HG02852 (cell line): ENCODE results near the gene STUM.

Experiments used
- ATAC-seq: cut with Tn5 transposase; IDR thresholded peaks from one replicate; pipeline ENCODE4 v1.9.1; 2021; ENCODE audit warnings: mild to moderate bottlenecking, moderate library complexity; ENCODE audit not compliant: unreplicated experiment

STUM gene

DNA sequence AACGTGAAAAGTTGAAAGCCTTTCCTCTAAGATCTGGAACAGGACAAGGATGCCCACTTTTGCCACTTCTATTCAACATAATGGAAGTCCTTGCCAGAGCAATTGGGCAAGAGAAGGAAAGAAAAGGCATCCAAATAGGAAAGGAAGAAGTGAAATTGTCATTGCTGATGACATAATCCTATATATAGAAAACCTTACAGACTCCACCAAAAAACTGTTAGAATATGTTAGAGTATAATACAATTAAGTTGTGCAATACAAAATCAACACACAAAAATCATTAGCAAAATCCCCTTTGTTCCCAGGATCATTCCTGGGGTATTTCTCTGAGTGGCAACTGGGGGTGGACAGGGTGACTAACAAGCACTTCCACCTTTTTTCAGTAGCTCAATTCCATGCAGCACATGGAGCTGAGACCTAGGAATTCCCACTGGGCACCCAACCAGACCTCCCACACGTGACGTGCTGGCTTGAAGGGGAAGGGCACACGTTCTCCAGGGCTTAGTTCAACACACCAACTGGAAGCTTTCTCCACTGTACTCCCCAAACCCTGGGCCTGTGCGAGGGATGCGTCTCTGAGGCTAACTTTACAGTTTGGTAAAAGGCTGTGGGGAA is 9.6 kb downstream of the STUM start:
- ATAC-seq, result no peak

DNA sequence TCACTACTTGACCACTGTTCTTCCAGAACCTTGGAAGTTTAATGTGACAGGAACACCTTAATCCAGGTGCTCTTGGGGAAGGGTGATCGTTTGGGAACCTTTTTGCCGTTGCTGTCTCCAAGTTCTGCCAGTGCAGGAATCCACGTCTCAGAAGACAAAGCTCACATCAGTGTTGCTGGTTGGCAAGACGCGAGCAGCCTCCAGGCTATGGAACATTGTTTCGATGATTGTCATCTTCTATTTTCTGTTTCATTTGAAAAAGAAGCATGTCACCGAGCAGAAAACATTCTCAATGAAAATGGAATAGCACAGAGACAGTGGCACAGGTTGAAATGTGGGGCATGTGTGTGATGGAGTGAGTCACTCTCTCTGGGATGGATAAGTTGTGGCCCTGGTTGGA is 11.7 kb downstream of the STUM start:
- no peak for ATAC-seq

DNA sequence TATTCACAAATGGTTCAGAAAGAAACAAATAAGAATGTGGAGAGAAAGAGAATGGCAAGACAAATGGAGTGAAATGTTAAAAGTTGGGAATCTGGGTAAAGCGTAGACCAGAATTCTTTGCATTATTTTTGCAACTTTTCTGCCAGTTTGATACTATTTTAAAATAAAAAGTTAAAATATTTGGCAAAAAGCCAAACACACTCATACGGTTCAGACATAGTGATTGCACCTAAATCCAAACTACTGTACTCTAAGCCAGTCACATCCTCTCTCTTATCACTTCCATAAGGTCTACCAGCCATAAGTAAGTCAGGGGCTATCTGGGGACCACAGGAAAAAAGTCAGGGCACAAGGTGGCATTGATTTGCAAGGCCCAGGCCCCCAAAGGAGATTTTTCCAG is 14.4 kb downstream of the STUM start:
- ATAC-seq, result no peak

DNA sequence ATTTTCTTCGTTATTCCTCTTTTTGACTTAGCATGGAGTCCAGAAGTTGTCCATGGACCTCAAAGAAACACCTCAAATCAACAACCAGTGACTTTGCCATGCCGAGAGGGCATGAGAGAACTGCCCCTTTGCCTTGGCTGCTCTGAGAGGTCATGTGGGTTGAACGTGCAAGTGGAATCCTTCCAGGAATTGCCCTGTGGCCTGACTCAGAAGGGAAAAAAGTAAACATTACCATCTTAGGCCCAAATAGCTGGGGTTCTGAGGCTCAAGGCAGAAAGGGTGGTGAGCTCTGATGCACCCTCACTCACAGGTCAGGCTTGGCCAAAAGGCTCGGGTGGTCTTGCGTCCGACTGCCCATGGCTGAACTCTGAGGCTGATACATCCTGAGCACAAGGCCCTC is 15.1 kb downstream of the STUM start:
- ATAC-seq, result no peak

- no peak for ATAC-seq
These were observed 16.9 kb downstream of the STUM start for GRCh38 chr1:226565476-226565875.

DNA sequence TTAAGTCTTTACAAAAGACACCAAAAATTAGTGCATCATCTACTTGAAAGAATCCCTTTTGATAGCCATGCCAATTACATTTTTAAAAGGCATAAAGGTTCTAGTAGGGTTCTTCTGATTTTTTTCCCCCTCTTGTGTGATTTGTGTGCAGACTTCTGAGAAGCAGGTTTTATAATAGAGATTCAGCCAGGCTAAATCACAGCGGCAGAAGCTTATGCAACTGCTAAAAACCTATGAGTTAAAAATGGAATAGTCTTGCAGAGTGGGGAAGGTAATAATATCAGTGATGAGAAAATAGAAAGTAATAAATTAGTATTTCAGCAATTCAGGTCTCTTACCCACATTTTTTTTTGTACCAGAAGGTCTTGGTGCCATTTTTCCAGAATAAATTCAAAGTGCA is 17.7 kb downstream of the STUM start:
- no peak for ATAC-seq

- no peak for ATAC-seq
These were observed 18.2 kb downstream of the STUM start for GRCh38 chr1:226566760-226567159.

- no peak for ATAC-seq
These were observed 19.7 kb downstream of the STUM start for GRCh38 chr1:226568077-226568831.

- ATAC-seq, result no peak
These were observed 20.6 kb downstream of the STUM start for GRCh38 chr1:226568975-226569741.

DNA sequence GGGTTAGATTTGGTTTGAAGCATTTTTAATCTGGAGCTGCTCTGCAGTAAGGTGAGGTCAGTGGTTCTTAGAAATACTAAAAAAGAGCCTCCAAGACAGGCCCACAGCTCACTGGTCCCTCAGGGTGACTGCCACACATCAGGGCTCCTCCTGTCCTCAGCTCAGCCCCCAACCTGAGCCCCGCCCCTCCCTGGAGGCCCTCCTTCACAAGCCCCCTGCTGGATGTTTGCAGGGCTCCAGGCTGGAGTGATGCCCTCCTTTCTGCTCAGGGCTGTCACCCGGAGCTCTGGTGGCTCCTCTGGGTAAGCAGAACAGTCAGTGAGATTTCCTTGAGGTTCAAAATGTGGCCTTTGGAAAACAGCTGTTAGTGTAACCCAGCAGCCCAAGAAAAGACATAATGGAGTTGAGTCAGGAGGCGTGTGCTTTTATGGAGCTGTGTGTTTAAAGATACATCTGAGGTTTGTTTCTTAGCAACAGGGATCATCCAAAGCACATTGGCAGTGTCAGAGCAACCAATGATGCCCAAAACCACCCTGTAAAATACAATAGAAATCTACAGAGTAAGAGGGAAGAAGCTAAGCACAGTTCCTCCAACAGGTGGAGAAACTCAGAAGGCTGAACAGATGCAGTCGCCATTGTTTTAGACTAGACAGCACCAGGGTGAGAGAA is 21.4 kb downstream of the STUM start:
- ATAC-seq, result no peak

DNA sequence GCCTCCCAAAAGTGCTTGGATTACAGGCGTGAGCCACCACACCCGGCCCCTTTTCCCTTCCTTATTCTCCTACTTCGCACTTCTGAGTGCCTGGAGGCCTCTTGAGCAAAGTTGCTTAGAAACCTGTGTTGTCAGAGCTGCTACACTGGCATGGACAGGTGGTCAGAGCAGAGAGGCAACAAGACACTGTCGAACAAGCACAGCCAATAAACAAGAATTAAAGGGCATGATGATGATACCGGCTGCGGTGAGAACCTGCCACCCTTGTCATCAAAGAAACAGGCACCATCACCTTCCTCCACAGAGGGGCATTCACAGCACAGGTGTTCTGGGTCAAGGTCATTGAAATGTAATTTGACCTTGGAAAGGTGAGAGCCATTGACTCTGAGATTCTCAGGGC is 23.3 kb downstream of the STUM start:
- no peak for ATAC-seq

GRCh38 chr1:226572325-226572726 is 23.8 kb downstream of the STUM start:
- no peak for ATAC-seq

GRCh38 chr1:226574044-226574443 is 25.5 kb downstream of the STUM start:
- ATAC-seq, result no peak

DNA sequence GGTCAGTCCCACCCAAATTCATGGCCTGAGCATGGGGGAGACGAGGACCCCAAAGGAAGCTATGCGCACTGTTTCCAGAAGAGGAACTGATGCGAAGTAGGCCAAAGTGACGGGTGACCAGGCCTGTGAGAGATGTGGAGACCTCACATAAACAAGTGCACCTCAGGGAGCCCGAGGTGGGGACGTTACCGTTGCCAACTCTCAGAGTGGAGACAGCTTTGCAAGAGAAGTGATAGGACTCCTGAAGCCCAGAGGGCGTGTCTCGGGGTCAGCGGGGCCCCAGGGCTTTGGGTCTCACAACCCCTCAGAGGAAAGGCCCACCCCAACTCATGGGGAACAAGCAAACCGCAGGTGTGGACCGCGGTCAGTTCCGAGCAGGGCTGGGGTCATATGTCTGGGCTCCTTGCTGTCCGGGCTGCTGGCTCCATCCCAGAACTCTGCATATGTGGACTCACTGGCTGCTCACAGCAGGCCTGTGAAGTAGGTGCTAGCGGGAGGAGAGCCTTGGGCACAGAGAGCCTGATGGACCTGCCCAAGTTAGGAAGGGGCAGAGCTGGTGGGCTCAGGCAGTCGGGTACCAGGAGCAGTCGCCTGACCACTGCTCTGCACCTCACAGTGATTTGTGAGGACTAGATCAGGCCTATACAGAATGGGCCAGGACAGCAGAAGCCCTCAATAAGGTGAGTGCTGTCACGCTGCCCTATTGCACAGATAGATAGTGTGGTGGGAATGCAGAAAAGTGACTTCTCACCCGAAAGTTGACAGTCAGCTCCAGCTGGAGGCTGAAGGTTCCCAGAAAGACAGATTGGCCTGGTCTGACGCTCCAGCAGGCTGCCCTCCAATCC is 26.2 kb downstream of the STUM start:
- no peak for ATAC-seq

- no peak for ATAC-seq
These were observed 26.8 kb downstream of the STUM start for GRCh38 chr1:226575436-226575720.

DNA sequence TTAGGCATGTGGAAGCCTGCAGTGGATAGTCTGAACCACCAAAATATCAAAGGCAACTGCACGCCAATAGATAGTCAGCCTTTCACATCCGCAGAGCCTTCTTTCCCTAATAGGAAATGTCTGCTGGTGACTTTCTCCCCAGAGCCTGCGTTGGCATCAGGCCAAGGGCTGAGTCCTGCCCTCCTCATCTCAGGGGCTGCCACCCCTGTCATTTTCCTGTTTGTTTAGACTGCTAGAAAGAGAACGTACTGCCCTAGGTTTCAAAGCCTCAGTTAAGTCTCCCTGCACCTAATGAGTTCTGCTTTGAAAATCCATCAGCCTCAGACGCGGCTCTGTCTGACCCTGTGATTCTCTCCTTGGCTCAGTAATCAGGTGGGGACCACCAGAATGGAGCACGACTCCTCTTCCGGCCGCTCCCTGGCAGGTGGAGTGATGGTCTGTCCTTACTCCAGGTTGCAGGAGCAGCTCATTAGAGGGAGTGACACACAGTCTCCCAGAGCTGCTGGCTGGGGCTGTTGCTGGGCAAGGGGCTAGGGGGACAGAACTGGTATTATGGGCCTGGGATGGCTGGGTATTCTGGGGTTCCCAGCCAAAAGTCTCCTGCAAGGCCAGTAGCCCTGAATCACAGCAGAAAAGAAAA is 27.3 kb downstream of the STUM start:
- ATAC-seq, result no peak

GRCh38 chr1:226576601-226577000 is 28.0 kb downstream of the STUM start:
- ATAC-seq, result no peak

DNA sequence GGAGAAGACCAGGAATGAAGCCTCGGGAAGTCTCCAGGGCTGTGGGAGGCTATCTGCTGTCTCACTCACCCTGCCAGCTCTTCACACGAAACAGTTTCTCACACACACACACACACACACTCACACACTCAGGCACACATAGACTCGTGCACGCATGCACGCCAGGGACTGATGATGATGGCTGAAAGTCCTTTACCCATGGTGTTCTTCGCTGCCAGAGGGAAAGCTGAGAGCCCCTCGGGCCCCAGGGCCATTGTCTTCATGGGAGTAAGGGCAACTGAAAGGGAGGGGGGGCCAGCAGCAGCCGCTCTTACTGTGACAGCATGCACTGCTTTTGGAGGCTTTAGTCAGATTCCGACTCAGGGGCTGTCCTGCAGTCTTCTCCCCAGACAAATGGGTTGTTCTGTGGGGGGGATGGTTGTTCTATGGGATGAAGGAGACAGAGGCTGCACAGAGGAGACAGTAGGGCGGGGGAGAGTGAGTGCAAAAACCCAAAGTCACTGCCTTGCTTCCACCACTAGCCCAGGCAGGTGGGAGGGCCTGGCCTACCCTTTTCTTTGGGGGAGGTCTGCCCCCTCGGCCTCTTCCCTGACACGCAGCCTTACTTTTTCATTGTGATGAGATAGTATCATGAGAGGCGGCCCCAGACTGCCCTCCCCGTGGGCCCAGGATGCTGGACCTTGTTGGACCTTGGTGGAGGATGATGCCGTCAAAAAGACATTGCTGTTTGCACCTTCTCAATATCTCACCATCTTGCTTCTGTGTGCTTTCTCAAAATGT is 29.0 kb downstream of the STUM start:
- ATAC-seq, result no peak

DNA sequence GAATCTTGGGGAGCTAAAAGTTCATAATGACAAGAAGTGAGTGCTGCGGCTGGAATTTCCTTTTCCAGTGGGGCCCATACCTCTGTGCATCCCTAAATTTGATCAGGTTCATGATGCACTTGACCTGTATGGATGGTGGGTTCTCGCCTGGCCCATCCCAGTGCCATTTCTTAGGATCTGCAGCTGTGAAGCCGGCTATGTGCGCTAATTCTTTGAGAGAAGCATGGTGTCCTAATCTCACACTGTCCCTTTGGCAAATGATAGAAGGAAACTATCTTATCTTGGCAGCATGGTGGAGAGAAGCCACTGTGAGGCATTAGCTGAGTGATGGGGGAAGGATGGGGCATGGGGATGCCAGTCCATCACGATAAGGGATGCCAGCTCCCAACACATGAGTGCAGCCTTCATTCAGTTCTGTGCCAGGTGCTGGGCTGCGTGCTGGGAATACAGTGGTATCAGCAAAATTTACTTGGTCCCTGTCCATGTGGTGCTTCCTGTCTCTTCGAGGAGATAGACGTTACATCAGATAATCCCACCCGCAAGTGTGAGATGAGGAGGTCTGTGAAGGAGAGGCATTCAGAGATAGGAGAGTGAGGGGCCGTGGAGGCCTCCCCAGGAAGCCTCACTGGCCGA is 30.5 kb downstream of the STUM start:
- ATAC-seq, result no peak
